WTC11 (cell line): Measurements from ENCODE around the gene LRRC32. TPM values are rescaled to one million over a fixed set of nuclear protein-coding genes. Genes with fewer than 3 reads are reported as not detected.

Source experiments
- ATAC-seq: fragments of 200-7000 bp; cut with Tn5 transposase; 2 replicates; pipeline ENCODE4 v1.10.0; 2021; ENCODE audit warnings: mild to moderate bottlenecking, moderate library complexity
- CTCF ChIA-PET: fragments of 300-600 bp; sonication (Branson Sonifier 250); formaldehyde crosslinking; loops from one replicate; lab custom pipeline; 2021; ENCODE audit warnings: antibody characterized with exemption; lab: Charles Lee
- POLR2A ChIA-PET: fragments of 350-600 bp; sonication (Branson Sonifier 250); formaldehyde crosslinking; loops from one replicate; lab custom pipeline; 2021; ENCODE audit warnings: antibody characterized with exemption; lab: Charles Lee
- DNase-seq: peaks from one replicate; pipeline ENCODE4 v3.0.0; 2021; ENCODE audit warnings: low spot score
- H3K27ac Mint-ChIP-seq: 2 replicates; pipeline ENCODE4 v1.8.0; 2021; ENCODE audit warnings: mixed read lengths
- H3K27me3 Mint-ChIP-seq: 2 replicates; pipeline ENCODE4 v1.8.0; 2021; ENCODE audit warnings: low read depth, mild to moderate bottlenecking, moderate library complexity, mixed read lengths
- H3K36me3 Mint-ChIP-seq: 2 replicates; pipeline ENCODE4 v1.8.0; 2021; ENCODE audit warnings: mixed read lengths
- H3K4me1 Mint-ChIP-seq: 2 replicates; pipeline ENCODE4 v1.8.0; 2022; ENCODE audit warnings: mixed read lengths
- H3K4me3 Mint-ChIP-seq: 2 replicates; pipeline ENCODE4 v1.8.0; 2021; ENCODE audit warnings: mild to moderate bottlenecking, moderate library complexity, mixed read lengths
- H3K9me3 Mint-ChIP-seq: 2 replicates; pipeline ENCODE4 v1.8.0; 2021; ENCODE audit warnings: mixed read lengths
- AFF4 ChIP-seq: sonication (generic); formaldehyde crosslinking; IDR thresholded peaks from 2 replicates; pipeline ENCODE4 v1.8.1; 2023; ENCODE audit warnings: mild to moderate bottlenecking, missing genetic modification reagents, borderline replicate concordance
- ATF3 ChIP-seq: sonication (generic); formaldehyde crosslinking; conservative IDR thresholded peaks from 2 replicates; pipeline ENCODE4 v1.8.1; 2022; ENCODE audit warnings: mild to moderate bottlenecking, missing genetic modification reagents
- ATF6 ChIP-seq: sonication (generic); formaldehyde crosslinking; IDR thresholded peaks from 2 replicates; pipeline ENCODE4 v1.8.1; 2023; ENCODE audit warnings: mild to moderate bottlenecking, missing genetic modification reagents
- E2F1 ChIP-seq: sonication (generic); formaldehyde crosslinking; IDR thresholded peaks from 2 replicates; pipeline ENCODE4 v1.8.0; 2022; ENCODE audit warnings: mild to moderate bottlenecking, missing genetic modification reagents
- EMX1 ChIP-seq: fragments of 250-450 bp; sonication (Bioruptor Pico); IDR thresholded peaks from 2 replicates; pipeline ENCODE4 v1.8.0; 2021; ENCODE audit warnings: mild to moderate bottlenecking
- ESRRA ChIP-seq: sonication (generic); formaldehyde crosslinking; IDR thresholded peaks from 2 replicates; pipeline ENCODE4 v1.8.1; 2022; ENCODE audit warnings: mild to moderate bottlenecking, missing genetic modification reagents, borderline replicate concordance
- FOXK1 ChIP-seq: sonication (generic); formaldehyde crosslinking; IDR thresholded peaks from 2 replicates; pipeline ENCODE4 v1.8.0; 2022; ENCODE audit warnings: mild to moderate bottlenecking, moderate library complexity, missing genetic modification reagents
- FOXP4 ChIP-seq: sonication (generic); formaldehyde crosslinking; IDR thresholded peaks from 2 replicates; pipeline ENCODE4 v1.8.0; 2022; ENCODE audit warnings: mild to moderate bottlenecking, missing genetic modification reagents
- GRHL2 ChIP-seq: fragments of 250-450 bp; sonication (Bioruptor Pico); IDR thresholded peaks from 2 replicates; pipeline ENCODE4 v1.8.0; 2022; ENCODE audit warnings: mild to moderate bottlenecking, moderate library complexity; ENCODE audit not compliant: insufficient replicate concordance, severe bottlenecking
- MLX ChIP-seq: sonication (generic); formaldehyde crosslinking; IDR thresholded peaks from 2 replicates; pipeline ENCODE4 v1.8.1; 2023; ENCODE audit warnings: mild to moderate bottlenecking, missing genetic modification reagents, moderate library complexity
- MXD4 ChIP-seq: fragments of 250-450 bp; sonication (Bioruptor Pico); IDR thresholded peaks from 2 replicates; pipeline ENCODE4 v1.8.0; 2021; ENCODE audit warnings: mild to moderate bottlenecking, moderate library complexity, borderline replicate concordance
- NR2C2 ChIP-seq: sonication (generic); formaldehyde crosslinking; IDR thresholded peaks from 2 replicates; pipeline ENCODE4 v1.8.0; 2022; ENCODE audit warnings: mild to moderate bottlenecking, missing genetic modification reagents
- SMAD4 ChIP-seq: sonication (generic); formaldehyde crosslinking; IDR thresholded peaks from 2 replicates; pipeline ENCODE4 v1.8.0; 2022; ENCODE audit warnings: mild to moderate bottlenecking, missing genetic modification reagents
- SP1 ChIP-seq: sonication (generic); formaldehyde crosslinking; conservative IDR thresholded peaks from 2 replicates; pipeline ENCODE4 v1.8.1; 2022; ENCODE audit warnings: missing genetic modification reagents
- TCF7 ChIP-seq: sonication (generic); formaldehyde crosslinking; IDR thresholded peaks from 2 replicates; pipeline ENCODE4 v1.8.0; 2022; ENCODE audit warnings: mild to moderate bottlenecking, low read depth, missing genetic modification reagents, moderate library complexity
- ZBTB43 ChIP-seq: sonication (generic); formaldehyde crosslinking; IDR thresholded peaks from 2 replicates; pipeline ENCODE4 v1.8.1; 2023; ENCODE audit warnings: mild to moderate bottlenecking, missing genetic modification reagents
- ZNF121 ChIP-seq: sonication (generic); formaldehyde crosslinking; IDR thresholded peaks from 2 replicates; pipeline ENCODE4 v1.8.0; 2023; ENCODE audit warnings: missing genetic modification reagents
- ZNF219 ChIP-seq: sonication (generic); formaldehyde crosslinking; IDR thresholded peaks from 2 replicates; pipeline ENCODE4 v1.8.0; 2023; ENCODE audit warnings: missing genetic modification reagents, mild to moderate bottlenecking, borderline replicate concordance
- ZNF671 ChIP-seq: fragments of 250-450 bp; sonication (Bioruptor Pico); IDR thresholded peaks from 2 replicates; pipeline ENCODE4 v1.8.0; 2021; ENCODE audit warnings: mild to moderate bottlenecking
- total RNA-seq: library from RNA; stranded (reverse); gene quantifications from 3 replicates; pipeline ENCODE4 v1.2.3, GENCODE V29; 2021

The LRRC32 gene
- total RNA-seq, 1 experiment from 2014 or later: 0.74 TPM

- H3K27ac Mint-ChIP-seq: no peak overlapping the region
- CTCF ChIA-PET: no interaction called here
- peaks cover 6% of the 10 kb centered on the region for H3K4me1 Mint-ChIP-seq
- ATAC-seq: no peak
- DNase-seq: no peak
- H3K9me3 Mint-ChIP-seq: no peaks in the 10 kb centered on the region
- no peaks in the 10 kb centered on the region; the same call in 1 of the 2 replicates for H3K27me3 Mint-ChIP-seq
- no peaks in the 10 kb centered on the region for H3K36me3 Mint-ChIP-seq
- POLR2A ChIA-PET: no interaction called here
- no peak overlapping the region for H3K4me3 Mint-ChIP-seq
- TF ChIP-seq E2F1 (no peak), SMAD4 (no peak), GRHL2 (CRISPR knock-in tag) (no peak), EMX1 (no peak), ATF3 (no peak), ZNF671 (CRISPR knock-in tag) (no peak), MXD4 (CRISPR knock-in tag) (no peak), TCF7 (CRISPR knock-in tag) (no peak), ZNF121 (CRISPR knock-in tag) (no peak), FOXK1 (CRISPR knock-in tag) (no peak), FOXP4 (CRISPR knock-in tag) (no peak)
- TF ChIP-seq, all 79 proteins: peak for 0
Observed at GRCh38 chr11:76639621-76640020, 30.9 kb downstream of the LRRC32 start.

- Mint-ChIP-seq H3K4me1 (peaks cover 6% of the 10 kb centered on the region), H3K27ac (no peak overlapping the region), H3K27me3 (no peaks in the 10 kb centered on the region; the same call in 1 of the 2 replicates), H3K9me3 (no peaks in the 10 kb centered on the region), H3K36me3 (no peaks in the 10 kb centered on the region), H3K4me3 (no peak overlapping the region)
- ATAC-seq (no peak), DNase-seq (no peak)
- ChIA-PET POLR2A (no interaction called here), CTCF (interaction anchor here (1.8 kb wide), 1 partner anchor 40 kb away, joined by 7 read pairs; no protein-coding TSS in a partner anchor)
- TF ChIP-seq NR2C2 (CRISPR knock-in tag): no peak
- no peak for TF ChIP-seq ATF6
- no peak for TF ChIP-seq ZBTB43 (CRISPR knock-in tag)
- TF ChIP-seq ESRRA (CRISPR knock-in tag): no peak
- TF ChIP-seq MLX (CRISPR knock-in tag): no peak
- no peak for TF ChIP-seq ZNF219 (CRISPR knock-in tag)
- no peak for TF ChIP-seq AFF4
- TF ChIP-seq SP1 (CRISPR knock-in tag): no peak
Observed at GRCh38 chr11:76638270-76639197, 32.0 kb downstream of the LRRC32 start.
